Kidney (tissue), 14 donors: ENCODE measurements around the gene TSSK1B. TPM values are rescaled to one million over a fixed set of nuclear protein-coding genes. Genes with fewer than 3 reads are reported as not detected.

ENCODE experiments used
- DNase-seq, 5 donors: peaks; one replicate each; pipeline ENCODE4 v3.0.0-alpha.2; 2013 to 2020
- FAIRE-seq: peaks from 2 replicates; lab custom pipeline; 2012; peaks lifted over from hg19 to GRCh38; lab: Jason Lieb, UNC
- H3K27ac ChIP-seq, 2 donors: one replicate each; pipeline ENCODE4 v1.7.0; 2013; ENCODE audit warnings: low read depth in 2 of 2, low read length in 2 of 2, inconsistent platforms in 1 of 2
- H3K27me3 ChIP-seq: one replicate; pipeline ENCODE4 v1.7.1; 2013; ENCODE audit warnings: low read length, inconsistent platforms; ENCODE audit not compliant: control insufficient read depth, insufficient read depth
- H3K36me3 ChIP-seq, 3 donors: one replicate each; pipeline versions ENCODE4 v1.7.0 to v1.7.1; 2013; ENCODE audit warnings: low read length in 3 of 3, control low read depth in 1 of 3, inconsistent platforms in 1 of 3; ENCODE audit not compliant: insufficient read depth in 3 of 3, control insufficient read depth in 2 of 3
- H3K4me1 ChIP-seq, 3 donors: one replicate each; pipeline versions ENCODE4 v1.7.0 to v1.7.1; 2013; ENCODE audit warnings: low read length in 3 of 3, inconsistent platforms in 1 of 3, low read depth in 1 of 3; ENCODE audit not compliant: control insufficient read depth in 2 of 3, insufficient read depth in 2 of 3
- H3K4me3 ChIP-seq, 3 donors: one replicate each; pipeline versions ENCODE4 v1.7.0 to v1.8.1; 2013; ENCODE audit warnings: low read length in 3 of 3, control low read depth in 1 of 3, inconsistent platforms in 1 of 3
- H3K9ac ChIP-seq, 3 donors: one replicate each; pipeline versions ENCODE4 v1.7.0 to v1.7.1; 2013; ENCODE audit warnings: low read length in 3 of 3, control low read depth in 1 of 3, inconsistent platforms in 1 of 3
- H3K9me3 ChIP-seq, 3 donors: one replicate each; pipeline versions ENCODE4 v1.7.0 to v1.7.1; 2013; ENCODE audit warnings: low read length in 3 of 3, control low read depth in 1 of 3, inconsistent platforms in 1 of 3; ENCODE audit not compliant: control insufficient read depth in 2 of 3, insufficient read depth in 1 of 3
- CTCF ChIP-seq: IDR thresholded peaks from 3 replicates; pipeline ENCODE4 v1.5.1; 2012; ENCODE audit warnings: mild to moderate bottlenecking, moderate library complexity, borderline replicate concordance; ENCODE audit not compliant: insufficient read depth; ENCODE audit errors: extremely low read depth
- intact Hi-C: fragments of 100-400 bp; cut with DNase I; formaldehyde crosslinking; loops from one replicate; pipeline ENCODE4 v1.11.1; 2022
- polyA plus RNA-seq: library from polyadenylated mRNA; stranded (reverse); fragments of 350-450 nt; fragmentation: Illumina TruSeq; extraction: RNeasy Lipid Tissue Mini Kit (QIAGEN cat#74804); gene quantifications from one replicate; pipeline ENCODE4 v1.2.3, GENCODE V29; 2014; ENCODE audit warnings: low read depth, low replicate concordance; ENCODE audit not compliant: insufficient read depth
- total RNA-seq: library from RNA; stranded (reverse); fragmentation: NEBNext Ultra II Directional; extraction: Animal tissue kit (Norgen Biotek cat#: 25700); gene quantifications from one replicate; pipeline ENCODE4 v1.2.1, GENCODE V29; 2021
- donor health status: control.
- donor health status: control.
- donor health status: control.
- donor health status: control.
- donor health status: control.
- donor health status: DM: yes; HTN: yes; CAD: no.
- donor health status: Normal renal cell carcinoma (clear cell type).

The TSSK1B gene
- total and polyA plus RNA-seq, 2 donors from 2014 or later: 0.13 TPM; not detected in 1

GRCh38 chr5:113394658-113395057 is 40.1 kb downstream of the TSSK1B start:
- no peaks in the 10 kb centered on the region for H3K36me3 ChIP-seq
- intact Hi-C loops: no loop called here

DNA sequence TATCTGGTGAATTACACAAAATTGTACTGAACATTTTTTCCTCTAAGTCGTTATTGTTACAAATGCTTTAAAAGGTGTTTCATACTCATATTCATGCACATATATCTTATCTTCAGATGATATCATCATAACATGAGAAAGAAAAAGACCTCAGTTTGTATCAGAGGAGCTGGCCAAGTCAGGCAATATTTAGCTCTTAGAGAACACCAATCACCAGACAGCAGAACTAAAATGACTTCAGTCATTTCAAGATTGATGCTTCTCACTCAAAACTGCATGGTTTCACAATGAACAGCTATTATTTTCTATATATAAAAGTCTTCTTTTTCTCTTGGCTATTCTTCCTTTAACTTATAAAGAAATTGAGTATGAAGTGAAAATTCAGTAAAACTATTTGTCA is 44.6 kb downstream of the TSSK1B start:
- Histone ChIP-seq H3K4me3 (no peak overlapping the region), H3K27me3 (no peaks in the 10 kb centered on the region), H3K27ac (no peak overlapping the region), H3K4me1 (no peaks in the 10 kb centered on the region), H3K9me3 (no peaks in the 10 kb centered on the region), H3K36me3 (no peaks in the 10 kb centered on the region), H3K9ac (no peak overlapping the region)
- TF ChIP-seq CTCF: no peak
- no peak for FAIRE-seq
- intact Hi-C loops: no loop called here
- DNase-seq: no peak

More at GRCh38 chr5:113394658-113395057, 40.1 kb downstream of the TSSK1B start:
- TF ChIP-seq CTCF: no peak
- Histone ChIP-seq H3K27me3 (no peaks in the 10 kb centered on the region), H3K27ac (no peak overlapping the region), H3K9me3 (no peaks in the 10 kb centered on the region), H3K4me1 (no peaks in the 10 kb centered on the region), H3K4me3 (no peak overlapping the region), H3K9ac (no peak overlapping the region)
- FAIRE-seq: no peak
- DNase-seq: peak in 1 of 5 donors; percentile 17

GRCh38 chr5:113389116-113389515 is 45.7 kb downstream of the TSSK1B start:
- Histone ChIP-seq H3K27ac (no peak overlapping the region), H3K36me3 (no peaks in the 10 kb centered on the region), H3K9ac (no peak overlapping the region), H3K4me3 (no peak overlapping the region), H3K4me1 (no peaks in the 10 kb centered on the region), H3K9me3 (no peaks in the 10 kb centered on the region), H3K27me3 (no peaks in the 10 kb centered on the region)
- intact Hi-C loops: no loop called here
- DNase-seq (no peak), FAIRE-seq (no peak)
- TF ChIP-seq CTCF: no peak

DNA sequence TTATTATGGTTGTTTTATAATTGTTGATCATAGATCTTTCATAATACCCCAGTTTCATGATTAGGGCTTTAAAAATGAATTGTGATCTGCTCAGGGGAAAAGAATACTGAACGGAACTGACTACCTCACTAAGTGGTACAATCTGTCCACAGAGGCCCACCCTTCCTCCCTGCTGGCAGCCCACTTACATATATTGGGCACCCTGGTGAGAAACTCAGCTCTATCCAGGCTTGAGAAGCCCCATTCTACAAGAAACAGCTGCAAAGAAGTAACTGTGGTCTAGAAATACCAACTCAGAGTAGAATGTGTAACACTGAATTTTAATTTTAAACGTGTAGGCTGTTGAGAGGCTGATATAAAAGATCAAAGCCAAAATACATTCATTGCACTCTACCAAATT is 46.9 kb downstream of the TSSK1B start:
- Histone ChIP-seq H3K27ac (no peak overlapping the region), H3K9me3 (no peaks in the 10 kb centered on the region), H3K4me3 (no peak overlapping the region), H3K9ac (no peak overlapping the region), H3K36me3 (no peaks in the 10 kb centered on the region), H3K27me3 (no peaks in the 10 kb centered on the region), H3K4me1 (no peaks in the 10 kb centered on the region)
- TF ChIP-seq CTCF: no peak
- FAIRE-seq (no peak), DNase-seq (no peak)
- intact Hi-C loops: no loop called here
